Measurements from ENCODE around the gene EPHA6. TPM values are rescaled to one million over a fixed set of nuclear protein-coding genes. Genes with fewer than 3 reads are reported as not detected.

Gene EPHA6
- total RNA-seq, 1 experiment from 2014 or later: 0.61 TPM

- Histone ChIP-seq H2BK120ac (ENCODE audit: low read depth, low read length, poor library complexity, severe bottlenecking) (no peak overlapping the region), H2BK12ac (ENCODE audit: insufficient read length, low read depth, low read length) (no peak overlapping the region), H4K8ac (replicated peaks; ENCODE audit: insufficient read length, low read depth, low read length) (no peak overlapping the region), H3K56ac (ENCODE audit: insufficient read length, low read depth, low read length) (no peak overlapping the region), H3K9ac (ENCODE audit: extremely low read depth, insufficient read length, low read length) (no peak overlapping the region), H3K23me2 (ENCODE audit: insufficient read length, low read depth, low read length, poor library complexity, severe bottlenecking) (no peaks in the 10 kb centered on the region), H3K79me2 (ENCODE audit: insufficient read depth, low read length) (no peaks in the 10 kb centered on the region), H2AK5ac (ENCODE audit: insufficient read length, low read length) (no peak overlapping the region), H3K4ac (ENCODE audit: low read depth, low read length) (no peak overlapping the region), H3T11ph (ENCODE audit: low read length) (no peak overlapping the region), H3K18ac (ENCODE audit: insufficient read length, low read depth, low read length) (no peak overlapping the region), H3K27ac (ENCODE audit: insufficient read length, low read depth, low read length) (no peak overlapping the region), H3K4me1 (ENCODE audit: insufficient read depth, low read length) (no peaks in the 10 kb centered on the region), H3K14ac (ENCODE audit: insufficient read depth, low read length) (no peak overlapping the region), H4K20me1 (ENCODE audit: control insufficient read depth, insufficient read depth, insufficient read length) (no peaks in the 10 kb centered on the region), H3K9me3 (ENCODE audit: control insufficient read depth, low read depth, low read length) (no peaks in the 10 kb centered on the region), H3K23ac (ENCODE audit: insufficient read length, low read depth, low read length) (no peak overlapping the region), H4K5ac (ENCODE audit: insufficient read length, low read depth, low read length) (no peak overlapping the region), H2AFZ (ENCODE audit: low read length) (no peak overlapping the region), H3K79me1 (ENCODE audit: insufficient read depth, low read depth, low read length, poor library complexity, severe bottlenecking) (no peaks in the 10 kb centered on the region), H2BK5ac (ENCODE audit: insufficient read length, low read length) (no peak overlapping the region), H2BK15ac (ENCODE audit: low read depth, low read length) (no peak overlapping the region), H3K27me3 (ENCODE audit: insufficient read depth, low read length) (no peaks in the 10 kb centered on the region), H3K4me2 (ENCODE audit: insufficient read depth, insufficient read length, low read length) (no peak overlapping the region), H4K91ac (ENCODE audit: insufficient read length, low read depth, low read length) (no peak overlapping the region), H2BK20ac (ENCODE audit: low read depth, low read length, poor library complexity, severe bottlenecking) (no peak overlapping the region)
- DNase-seq: no peak
- Mint-ChIP-seq H3K9me3 (peaks cover 5% of the 10 kb centered on the region in 2 experiments; a peak in 4 of 5 replicates), H3K4me3 (no peak overlapping the region), H3K27ac (no peak overlapping the region; a peak in 1 of 7 replicates), H3K27me3 (ENCODE audit: low read depth) (no peaks in the 10 kb centered on the region), H3K36me3 (ENCODE audit: insufficient read depth in 1 of 3, low read depth in 3 of 3) (peaks cover 0 to 6% (median 3%) of the 10 kb centered on the region in 3 experiments; a peak in 4 of 7 replicates), H3K4me1 (peaks cover 5 to 7% of the 10 kb centered on the region in 2 experiments)
- no CpG with 5 or more reads among the region's 3 CpGs for WGBS (ENCODE audit: extremely low coverage, insufficient read length, low lambda C conversion rate)
- TF ChIP-seq CTCF (conservative IDR thresholded peaks at IDR 0.05): no peak
These were observed 670.8 kb downstream of the EPHA6 start for GRCh38 chr3:97485206-97485605.
